K562 (cell line): ENCODE data around the gene NT5C3B. TPM values are rescaled to one million over a fixed set of nuclear protein-coding genes. Genes with fewer than 3 reads are reported as not detected.

Source experiments
- CHD2 ChIP-seq: IDR thresholded peaks from 2 replicates; pipeline ENCODE4 v1.6.1; 2011; ENCODE audit warnings: low read depth, low read length
- CXXC5 ChIP-seq: fragments of 250-450 bp; sonication (Bioruptor Pico); IDR thresholded peaks from 2 replicates; pipeline ENCODE4 v1.8.0; 2022; ENCODE audit warnings: inconsistent platforms, mild to moderate bottlenecking, moderate library complexity
- ESRRA ChIP-seq: fragments of 450-650 bp; IDR thresholded peaks from 2 replicates; pipeline ENCODE4 v1.6.1; 2014; ENCODE audit warnings: low read depth, mild to moderate bottlenecking, moderate library complexity, borderline replicate concordance
- FOS ChIP-seq: IDR thresholded peaks from 3 replicates; pipeline ENCODE4 v1.6.1; 2011; ENCODE audit not compliant: insufficient read length; ENCODE audit errors: extremely low read depth
- HNRNPL ChIP-seq: fragments of 200-400 bp; formaldehyde crosslinking; IDR thresholded peaks from 2 replicates; pipeline ENCODE4 v1.6.1; 2017; ENCODE audit warnings: low read depth, mild to moderate bottlenecking, low read length
- KAT2B ChIP-seq: IDR thresholded peaks from one replicate; pipeline ENCODE4 v1.6.1; 2012; ENCODE audit warnings: low read depth, mild to moderate bottlenecking, control low read depth, inconsistent platforms, low read length, moderate library complexity
- MIER1 ChIP-seq: fragments of 450-650 bp; IDR thresholded peaks from 2 replicates; pipeline ENCODE4 v1.6.1; 2016; ENCODE audit warnings: antibody characterized with exemption, mild to moderate bottlenecking, low read depth
- POLR2H ChIP-seq: IDR thresholded peaks from 2 replicates; pipeline ENCODE4 v1.6.1; 2016; ENCODE audit warnings: missing genetic modification characterization, low read depth, mild to moderate bottlenecking, control low read depth, missing compliant biosample characterization, moderate library complexity
- PREB ChIP-seq: sonication (generic); formaldehyde crosslinking; IDR thresholded peaks from 2 replicates; pipeline ENCODE4 v1.8.1; 2023; ENCODE audit warnings: mild to moderate bottlenecking, missing genetic modification reagents
- RBM34 ChIP-seq: fragments of 200-400 bp; formaldehyde crosslinking; IDR thresholded peaks from 2 replicates; pipeline ENCODE4 v1.6.1; 2018; ENCODE audit warnings: low read length, borderline replicate concordance; ENCODE audit not compliant: insufficient read depth
- TAL1 ChIP-seq: fragments of 450-650 bp; IDR thresholded peaks from 2 replicates; pipeline ENCODE4 v1.6.1; 2016; ENCODE audit warnings: mild to moderate bottlenecking
- VEZF1 ChIP-seq: fragments of 200-800 bp; sonication (Bioruptor generic); IDR thresholded peaks from 2 replicates; pipeline ENCODE4 v1.6.1; 2017; ENCODE audit warnings: missing genetic modification characterization, missing compliant biosample characterization
- YBX1 ChIP-seq: fragments of 450-650 bp; IDR thresholded peaks from 2 replicates; pipeline ENCODE4 v1.7.1; 2016; ENCODE audit warnings: mild to moderate bottlenecking
- ZBTB7A ChIP-seq: IDR thresholded peaks from 2 replicates; pipeline ENCODE4 v1.6.1; 2011; ENCODE audit warnings: low read depth, mild to moderate bottlenecking, low read length, moderate library complexity, borderline replicate concordance; ENCODE audit not compliant: control insufficient read depth
- ZNF561 ChIP-seq: fragments of 450-650 bp; formaldehyde crosslinking; conservative IDR thresholded peaks from 2 replicates; pipeline ENCODE4 v1.4.0; 2020; ENCODE audit warnings: mild to moderate bottlenecking, moderate library complexity
- ZNF57 ChIP-seq: fragments of 450-650 bp; formaldehyde crosslinking; IDR thresholded peaks from 2 replicates; pipeline ENCODE4 v1.4.0; 2020; ENCODE audit warnings: mild to moderate bottlenecking, moderate library complexity
- polyA plus RNA-seq, 8 experiments: library from polyadenylated mRNA; depleted of rRNA in 4 of 8; stranded (reverse) in 5 of 8; unstranded in 3 of 8; fragments of >200 nt; fragmentation: Nextera tagmentation in 2 of 8; fragmentation: Illumina TruSeq in 1 of 8; extraction: Ambion mirVana in 2 of 8; extraction: Trizol in 1 of 8; gene quantifications; 2 replicates each; pipeline versions ENCODE4 v1.2.1 to v1.2.3, GENCODE V29; 2011 to 2014; ENCODE audit warnings: inconsistent platforms in 1 of 8, missing spikeins in 1 of 8
- total RNA-seq, 7 experiments: library from RNA; depleted of rRNA in 6 of 7; stranded (reverse); fragments of >200 nt in 6 of 7; fragmentation: Illumina TruSeq in 2 of 7; extraction: Trizol in 2 of 7; gene quantifications; 2 replicates each; pipeline versions ENCODE4 v1.2.1 to v1.2.3, GENCODE V29; 2011 to 2021; ENCODE audit warnings: low replicate concordance in 1 of 7
- TF ChIP-seq, protein P1 (sequence below), 3 experiments: fragments of 200-800 bp in 1 of 3; fragments of 250-450 bp in 1 of 3; fragments of 450-650 bp in 1 of 3; sonication (Bioruptor Pico) in 1 of 3; sonication (Bioruptor generic) in 1 of 3; formaldehyde crosslinking in 1 of 3; IDR thresholded peaks; 2 replicates each; pipeline versions ENCODE4 v1.6.1 to v1.8.0; 2016 to 2022; ENCODE audit warnings: mild to moderate bottlenecking in 2 of 3, missing genetic modification characterization in 2 of 3, missing compliant biosample characterization in 1 of 3, moderate library complexity in 1 of 3
- TF ChIP-seq, protein P2 (sequence below): sonication (generic); formaldehyde crosslinking; IDR thresholded peaks from 2 replicates; pipeline ENCODE4 v1.9.0; 2022; ENCODE audit warnings: mild to moderate bottlenecking, missing genetic modification reagents
- TF ChIP-seq, protein P3 (sequence below), 2 experiments: IDR thresholded peaks; 2 replicates each; pipeline ENCODE4 v1.6.1; 2011; ENCODE audit warnings: borderline replicate concordance in 1 of 2, control low read depth in 1 of 2, low read depth in 1 of 2, low read length in 1 of 2, mild to moderate bottlenecking in 1 of 2, mixed read lengths in 1 of 2, moderate library complexity in 1 of 2; ENCODE audit not compliant: insufficient read depth in 1 of 2, insufficient read length in 1 of 2, poor library complexity in 1 of 2, severe bottlenecking in 1 of 2; ENCODE audit errors: extremely low read depth in 1 of 2

The NT5C3B gene
- total and polyA plus RNA-seq, 9 of the 15 experiments (the other 6 are each of a cell fraction or from before 2014, with no cell fraction given) = 2.0 to 166 (median 85.0) TPM

GRCh38 chr17:41800601-41801373, 35.2 kb downstream of the NT5C3B start (continued):
- TF ChIP-seq PREB (CRISPR knock-in tag) = no peak
- TF ChIP-seq, protein P1, sequence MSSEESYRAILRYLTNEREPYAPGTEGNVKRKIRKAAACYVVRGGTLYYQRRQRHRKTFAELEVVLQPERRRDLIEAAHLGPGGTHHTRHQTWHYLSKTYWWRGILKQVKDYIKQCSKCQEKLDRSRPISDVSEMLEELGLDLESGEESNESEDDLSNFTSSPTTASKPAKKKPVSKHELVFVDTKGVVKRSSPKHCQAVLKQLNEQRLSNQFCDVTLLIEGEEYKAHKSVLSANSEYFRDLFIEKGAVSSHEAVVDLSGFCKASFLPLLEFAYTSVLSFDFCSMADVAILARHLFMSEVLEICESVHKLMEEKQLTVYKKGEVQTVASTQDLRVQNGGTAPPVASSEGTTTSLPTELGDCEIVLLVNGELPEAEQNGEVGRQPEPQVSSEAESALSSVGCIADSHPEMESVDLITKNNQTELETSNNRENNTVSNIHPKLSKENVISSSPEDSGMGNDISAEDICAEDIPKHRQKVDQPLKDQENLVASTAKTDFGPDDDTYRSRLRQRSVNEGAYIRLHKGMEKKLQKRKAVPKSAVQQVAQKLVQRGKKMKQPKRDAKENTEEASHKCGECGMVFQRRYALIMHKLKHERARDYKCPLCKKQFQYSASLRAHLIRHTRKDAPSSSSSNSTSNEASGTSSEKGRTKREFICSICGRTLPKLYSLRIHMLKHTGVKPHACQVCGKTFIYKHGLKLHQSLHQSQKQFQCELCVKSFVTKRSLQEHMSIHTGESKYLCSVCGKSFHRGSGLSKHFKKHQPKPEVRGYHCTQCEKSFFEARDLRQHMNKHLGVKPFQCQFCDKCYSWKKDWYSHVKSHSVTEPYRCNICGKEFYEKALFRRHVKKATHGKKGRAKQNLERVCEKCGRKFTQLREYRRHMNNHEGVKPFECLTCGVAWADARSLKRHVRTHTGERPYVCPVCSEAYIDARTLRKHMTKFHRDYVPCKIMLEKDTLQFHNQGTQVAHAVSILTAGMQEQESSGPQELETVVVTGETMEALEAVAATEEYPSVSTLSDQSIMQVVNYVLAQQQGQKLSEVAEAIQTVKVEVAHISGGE (CRISPR knock-in tag; IDR thresholded peaks at IDR 0.05) = 0 out of 6 replicates have a peak, but pooled peaks of 1 of the 3 experiments have one; percentile 25
- TF ChIP-seq KAT2B = no peak
- TF ChIP-seq CXXC5 (CRISPR knock-in tag) = no peak
- TF ChIP-seq ZNF57 (CRISPR knock-in tag) = no peak
- no peak for TF ChIP-seq POLR2H (tag)
- no peak for TF ChIP-seq CHD2
- 0 out of 2 replicates have a peak, but pooled peaks have one; percentile 37 for TF ChIP-seq ZBTB7A
- no peak for TF ChIP-seq YBX1
- no peak for TF ChIP-seq ZNF561 (CRISPR knock-in tag)
- TF ChIP-seq VEZF1 = peak; percentile 11; the same call in 1 of the 2 replicates
- TF ChIP-seq FOS = no peak
- TF ChIP-seq ESRRA = no peak
- no peak for TF ChIP-seq HNRNPL
- TF ChIP-seq, protein P2, sequence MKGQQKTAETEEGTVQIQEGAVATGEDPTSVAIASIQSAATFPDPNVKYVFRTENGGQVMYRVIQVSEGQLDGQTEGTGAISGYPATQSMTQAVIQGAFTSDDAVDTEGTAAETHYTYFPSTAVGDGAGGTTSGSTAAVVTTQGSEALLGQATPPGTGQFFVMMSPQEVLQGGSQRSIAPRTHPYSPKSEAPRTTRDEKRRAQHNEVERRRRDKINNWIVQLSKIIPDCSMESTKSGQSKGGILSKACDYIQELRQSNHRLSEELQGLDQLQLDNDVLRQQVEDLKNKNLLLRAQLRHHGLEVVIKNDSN (CRISPR knock-in tag) = no peak
- TF ChIP-seq MIER1 = no peak
- no peak for TF ChIP-seq RBM34
- TF ChIP-seq, protein P3, sequence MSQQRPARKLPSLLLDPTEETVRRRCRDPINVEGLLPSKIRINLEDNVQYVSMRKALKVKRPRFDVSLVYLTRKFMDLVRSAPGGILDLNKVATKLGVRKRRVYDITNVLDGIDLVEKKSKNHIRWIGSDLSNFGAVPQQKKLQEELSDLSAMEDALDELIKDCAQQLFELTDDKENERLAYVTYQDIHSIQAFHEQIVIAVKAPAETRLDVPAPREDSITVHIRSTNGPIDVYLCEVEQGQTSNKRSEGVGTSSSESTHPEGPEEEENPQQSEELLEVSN (IDR thresholded peaks at IDR 0.05; ENCODE audit: borderline replicate concordance in 1 of 2, extremely low read depth in 1 of 2, insufficient read depth in 1 of 2, insufficient read length in 1 of 2, low read depth in 1 of 2, low read length in 1 of 2, poor library complexity in 1 of 2, severe bottlenecking in 1 of 2) = no peak
- no peak for TF ChIP-seq TAL1
